ENCODE data around the gene URB1.

The URB1 gene

GRCh38 chr21:32261929-32262328 is 130.9 kb downstream of the URB1 start:
- no peak overlapping the region for H3K4me3 ChIP-seq (ENCODE audit: low read length)
- no peak for DNase-seq (ENCODE audit: low read depth)
- TF ChIP-seq, protein P1, sequence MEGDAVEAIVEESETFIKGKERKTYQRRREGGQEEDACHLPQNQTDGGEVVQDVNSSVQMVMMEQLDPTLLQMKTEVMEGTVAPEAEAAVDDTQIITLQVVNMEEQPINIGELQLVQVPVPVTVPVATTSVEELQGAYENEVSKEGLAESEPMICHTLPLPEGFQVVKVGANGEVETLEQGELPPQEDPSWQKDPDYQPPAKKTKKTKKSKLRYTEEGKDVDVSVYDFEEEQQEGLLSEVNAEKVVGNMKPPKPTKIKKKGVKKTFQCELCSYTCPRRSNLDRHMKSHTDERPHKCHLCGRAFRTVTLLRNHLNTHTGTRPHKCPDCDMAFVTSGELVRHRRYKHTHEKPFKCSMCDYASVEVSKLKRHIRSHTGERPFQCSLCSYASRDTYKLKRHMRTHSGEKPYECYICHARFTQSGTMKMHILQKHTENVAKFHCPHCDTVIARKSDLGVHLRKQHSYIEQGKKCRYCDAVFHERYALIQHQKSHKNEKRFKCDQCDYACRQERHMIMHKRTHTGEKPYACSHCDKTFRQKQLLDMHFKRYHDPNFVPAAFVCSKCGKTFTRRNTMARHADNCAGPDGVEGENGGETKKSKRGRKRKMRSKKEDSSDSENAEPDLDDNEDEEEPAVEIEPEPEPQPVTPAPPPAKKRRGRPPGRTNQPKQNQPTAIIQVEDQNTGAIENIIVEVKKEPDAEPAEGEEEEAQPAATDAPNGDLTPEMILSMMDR (conservative IDR thresholded peaks at IDR 0.05; ENCODE audit: low read length) = no peak
